ENCODE results near the gene BIN2.
A peak's percentile ranks its signal among the peaks of the same experiment; 100 is the strongest.
"Not testable (repeated sequence)": the region's sequence is repeated elsewhere in the genome, so short reads cannot be mapped to it uniquely, and the experiment has no call there.

Gene BIN2

GRCh38 chr12:51346581-51346980, 22.6 kb upstream of the BIN2 start, which contains the start of gene CELA1:
CELA1 (minus strand) TSS chr12:51346679; CDS start chr12:51346638, 41 bp downstream.
- TF ChIP-seq CTCF (IDR thresholded peaks at IDR 0.05; ENCODE audit: extremely low read depth, missing control alignments), result no peak
- no peak for DNase-seq (ENCODE audit: low spot score)

GRCh38 chr12:51345681-51346080, 21.7 kb upstream of the BIN2 start:
- no peak for TF ChIP-seq CTCF (IDR thresholded peaks at IDR 0.05; ENCODE audit: extremely low read depth, missing control alignments)
- no peak for DNase-seq (ENCODE audit: low spot score)

DNA sequence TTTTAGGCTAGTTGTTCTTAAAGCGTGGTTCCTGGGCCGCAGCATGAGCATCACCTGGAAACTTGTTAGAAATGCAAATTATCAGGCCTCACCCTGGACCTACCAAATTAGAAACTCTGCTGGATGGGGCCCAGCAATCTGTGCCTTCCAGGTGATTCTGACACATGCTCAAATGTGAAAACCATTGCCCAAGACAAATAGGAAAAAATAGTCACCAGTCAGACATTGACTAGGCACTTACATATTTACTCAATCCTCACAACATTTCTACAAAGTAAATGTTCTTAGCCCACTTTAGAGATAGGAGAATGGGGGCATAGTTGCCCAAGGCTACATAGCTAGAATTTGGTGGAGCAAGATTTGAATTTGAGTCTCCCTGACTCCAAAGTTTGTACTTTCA, 19.2 kb upstream of the BIN2 start:
- no peak for DNase-seq (ENCODE audit: low spot score)
- TF ChIP-seq CTCF (IDR thresholded peaks at IDR 0.05; ENCODE audit: extremely low read depth, missing control alignments), result no peak

DNA sequence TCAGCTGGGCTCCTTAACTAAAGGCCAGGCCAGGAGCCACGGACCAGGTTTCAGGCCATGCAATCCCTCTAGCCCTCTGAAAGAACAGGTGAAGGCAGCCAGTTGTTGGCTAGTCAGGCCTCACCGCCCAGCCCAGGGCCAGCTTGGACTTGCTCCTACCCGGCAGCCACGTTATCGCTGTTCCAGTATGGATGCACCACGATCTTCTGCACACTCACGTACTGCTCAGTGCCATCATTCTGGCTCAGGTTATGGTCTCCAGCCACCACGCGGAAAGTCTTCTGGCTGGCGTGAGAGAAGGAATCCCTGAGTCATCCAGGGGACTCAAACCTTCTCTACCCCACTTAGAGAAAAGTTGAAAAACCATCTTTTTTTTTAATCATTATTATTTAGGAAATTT, 18.4 kb upstream of the BIN2 start:
- no peak for DNase-seq (ENCODE audit: low spot score)
- TF ChIP-seq CTCF (IDR thresholded peaks at IDR 0.05; ENCODE audit: extremely low read depth, missing control alignments), result no peak

DNA sequence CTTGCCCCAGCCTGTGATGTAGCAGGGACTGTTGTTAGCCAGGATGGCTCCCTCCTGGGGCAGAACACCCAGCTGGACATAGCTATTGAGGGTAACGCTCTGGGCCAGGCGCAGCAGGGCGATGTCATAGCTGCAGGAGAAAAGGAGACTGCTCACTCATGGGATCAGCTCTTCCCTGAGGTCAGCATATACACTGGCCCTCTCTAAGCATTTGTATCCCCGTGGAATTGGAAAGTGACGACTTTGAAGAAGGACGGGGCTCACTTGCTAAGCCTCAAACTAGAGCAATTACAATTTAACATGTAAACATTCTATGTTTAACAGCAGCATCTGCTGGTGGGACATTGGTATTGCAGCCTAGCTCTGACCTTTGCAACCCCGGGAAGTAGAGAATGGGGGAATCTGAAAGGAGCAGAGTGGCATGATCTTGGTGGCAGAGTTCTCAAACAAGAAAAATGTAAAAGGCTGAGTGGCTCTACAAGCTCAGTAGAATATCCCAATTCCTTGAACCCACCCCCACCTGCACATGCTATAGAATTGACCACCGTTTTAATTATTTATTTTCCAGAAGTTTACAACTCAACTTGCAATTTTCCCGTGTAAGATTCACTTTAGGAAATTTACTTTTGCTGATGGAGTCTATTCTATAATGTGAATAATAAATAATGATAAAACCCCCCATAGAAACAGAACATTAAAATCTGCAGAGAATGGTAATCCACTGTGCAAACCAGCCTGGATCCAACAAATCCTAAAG, 17.5 kb upstream of the BIN2 start:
- TF ChIP-seq CTCF (IDR thresholded peaks at IDR 0.05; ENCODE audit: extremely low read depth, missing control alignments), result peak; percentile 98
- DNase-seq (ENCODE audit: low spot score), result peak; percentile 75

GRCh38 chr12:51339750-51340149, 15.8 kb upstream of the BIN2 start:
- no peak for TF ChIP-seq CTCF (IDR thresholded peaks at IDR 0.05; ENCODE audit: extremely low read depth, missing control alignments)

GRCh38 chr12:51337336-51337735, 13.4 kb upstream of the BIN2 start:
- DNase-seq (ENCODE audit: low spot score), result not testable (repeated sequence)

More at GRCh38 chr12:51339750-51340149, 15.8 kb upstream of the BIN2 start:
- DNase-seq (ENCODE audit: low spot score), result no peak

DNA sequence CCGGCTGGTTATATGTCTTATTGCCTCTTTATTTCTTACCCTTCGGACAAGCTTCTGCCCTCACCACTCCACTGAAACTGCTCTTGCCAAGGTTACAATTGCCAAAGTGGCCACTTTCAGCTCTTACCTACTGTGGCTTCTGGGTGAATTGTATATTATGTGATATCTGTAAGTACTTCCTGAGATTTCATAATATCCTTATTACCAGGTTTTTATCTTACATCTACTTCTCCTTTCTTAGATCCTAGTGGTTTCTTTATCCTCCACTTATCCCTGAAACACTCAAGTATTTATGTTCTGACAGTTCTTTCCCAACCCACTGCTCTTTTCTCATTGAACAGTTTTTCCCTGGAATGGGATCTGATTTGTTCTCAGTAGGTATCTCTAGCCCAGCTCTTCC, 12.0 kb upstream of the BIN2 start:
- no peak for TF ChIP-seq CTCF (IDR thresholded peaks at IDR 0.05; ENCODE audit: extremely low read depth, missing control alignments)
- DNase-seq (ENCODE audit: low spot score), result no peak

Measured in GM20000 (cell line).